Neural progenitor cell (in vitro differentiated cells): ENCODE results near the gene USP7. TPM values are rescaled to one million over a fixed set of nuclear protein-coding genes. Genes with fewer than 3 reads are reported as not detected.

Experiments used
- DNase-seq: peaks from one replicate; pipeline ENCODE4 v3.0.0-alpha.2; 2016; ENCODE audit warnings: low spot score
- H2AFZ ChIP-seq: fragments of 200-600 bp; sonication (generic); replicated peaks from 2 replicates; pipeline ENCODE4 v1.6.1; 2016; ENCODE audit warnings: antibody characterized with exemption
- H3F3A ChIP-seq: fragments of 200-600 bp; sonication (generic); 2 replicates; pipeline ENCODE4 v1.6.1; 2016; ENCODE audit warnings: antibody characterized with exemption, low read depth
- H3K27ac ChIP-seq: fragments of 200-600 bp; sonication (generic); 2 replicates; pipeline ENCODE4 v1.5.1; 2016; ENCODE audit warnings: mild to moderate bottlenecking
- H3K27me3 ChIP-seq: fragments of 200-600 bp; sonication (generic); 2 replicates; pipeline ENCODE4 v1.6.1; 2016; ENCODE audit warnings: mild to moderate bottlenecking, moderate library complexity
- H3K36me3 ChIP-seq: fragments of 200-600 bp; sonication (generic); 2 replicates; pipeline ENCODE4 v1.5.1; 2016
- H3K4me1 ChIP-seq: fragments of 200-600 bp; sonication (generic); 2 replicates; pipeline ENCODE4 v1.6.1; 2016; ENCODE audit warnings: mixed run types
- H3K4me2 ChIP-seq: fragments of 200-600 bp; sonication (generic); 2 replicates; pipeline ENCODE4 v1.6.1; 2016
- H3K4me3 ChIP-seq: fragments of 200-600 bp; sonication (generic); 2 replicates; pipeline ENCODE4 v1.5.1; 2016
- H3K79me2 ChIP-seq: fragments of 200-600 bp; sonication (generic); 2 replicates; pipeline ENCODE4 v1.6.1; 2016; ENCODE audit warnings: low read depth
- H3K9ac ChIP-seq: fragments of 200-600 bp; sonication (generic); 2 replicates; pipeline ENCODE4 v1.6.1; 2016
- H3K9me3 ChIP-seq: fragments of 200-600 bp; sonication (generic); 2 replicates; pipeline ENCODE4 v1.5.1; 2016; ENCODE audit warnings: low read depth
- H4K20me1 ChIP-seq: fragments of 200-600 bp; sonication (generic); 2 replicates; pipeline ENCODE4 v1.6.1; 2016; ENCODE audit warnings: low read depth
- H3K27ac Mint-ChIP-seq: 3 replicates; pipeline ENCODE4 v1.8.0; 2021; ENCODE audit warnings: mixed read lengths
- H3K27me3 Mint-ChIP-seq: 2 replicates; pipeline ENCODE4 v1.8.0; 2022; ENCODE audit warnings: low read depth, mild to moderate bottlenecking, inconsistent platforms, moderate library complexity, mixed read lengths; ENCODE audit not compliant: insufficient read depth
- H3K36me3 Mint-ChIP-seq: 3 replicates; pipeline ENCODE4 v1.8.0; 2021; ENCODE audit warnings: mixed read lengths
- H3K4me1 Mint-ChIP-seq: 3 replicates; pipeline ENCODE4 v1.8.0; 2021; ENCODE audit warnings: mixed read lengths
- H3K4me3 Mint-ChIP-seq: 3 replicates; pipeline ENCODE4 v1.8.0; 2021; ENCODE audit warnings: mild to moderate bottlenecking, moderate library complexity, mixed read lengths
- H3K9me3 Mint-ChIP-seq: 3 replicates; pipeline ENCODE4 v1.8.0; 2020; ENCODE audit warnings: mixed read lengths
- CTCF ChIP-seq: fragments of 200-600 bp; sonication (generic); IDR thresholded peaks from 2 replicates; pipeline ENCODE4 v1.5.1; 2017; ENCODE audit warnings: antibody characterized with exemption, mild to moderate bottlenecking
- EZH2 ChIP-seq: fragments of 200-600 bp; sonication (generic); IDR thresholded peaks from 2 replicates; pipeline ENCODE4 v1.6.1; 2017; ENCODE audit warnings: antibody characterized with exemption, mild to moderate bottlenecking, moderate library complexity
- EZH2phosphoT487 ChIP-seq: fragments of 200-600 bp; sonication (generic); IDR thresholded peaks from 2 replicates; pipeline ENCODE4 v1.6.1; 2017; ENCODE audit warnings: antibody characterized with exemption
- total RNA-seq: library from RNA; depleted of rRNA; stranded (reverse); fragments of >200 nt; gene quantifications from 2 replicates; pipeline ENCODE4 v1.2.3, GENCODE V29; 2015; ENCODE audit warnings: low replicate concordance

USP7 gene
- total RNA-seq, 1 donor from 2014 or later, result 90.3 TPM

GRCh38 chr16:8865145-8865882 lies 98.4 kb downstream of the USP7 start:
- Histone ChIP-seq H4K20me1 (peaks cover 78% of the 10 kb centered on the region), H3K9ac (no peak overlapping the region), H3F3A (peaks cover 48% of the 10 kb centered on the region), H2AFZ (no peak overlapping the region), H3K4me2 (peak overlapping the region; percentile 90), H3K27me3 (no peaks in the 10 kb centered on the region), H3K4me3 (no peak overlapping the region), H3K9me3 (no peaks in the 10 kb centered on the region), H3K36me3 (no peaks in the 10 kb centered on the region), H3K79me2 (peaks cover 84% of the 10 kb centered on the region), H3K4me1 (peaks cover 41% of the 10 kb centered on the region), H3K27ac (peak overlapping the region; percentile 23)
- no peaks in the 10 kb centered on the region for H3K36me3 Mint-ChIP-seq
- H3K9me3 Mint-ChIP-seq, result no peaks in the 10 kb centered on the region
- no peak for DNase-seq
- TF ChIP-seq EZH2phosphoT487, result no peak
- TF ChIP-seq CTCF, result no peak
- no peak for TF ChIP-seq EZH2
- H3K4me1 Mint-ChIP-seq, result peaks cover 59% of the 10 kb centered on the region
- H3K27ac Mint-ChIP-seq, result peak overlapping the region; percentile 87
- peaks cover 12% of the 10 kb centered on the region for H3K27me3 Mint-ChIP-seq
- peak overlapping the region; percentile 99 for H3K4me3 Mint-ChIP-seq

DNA sequence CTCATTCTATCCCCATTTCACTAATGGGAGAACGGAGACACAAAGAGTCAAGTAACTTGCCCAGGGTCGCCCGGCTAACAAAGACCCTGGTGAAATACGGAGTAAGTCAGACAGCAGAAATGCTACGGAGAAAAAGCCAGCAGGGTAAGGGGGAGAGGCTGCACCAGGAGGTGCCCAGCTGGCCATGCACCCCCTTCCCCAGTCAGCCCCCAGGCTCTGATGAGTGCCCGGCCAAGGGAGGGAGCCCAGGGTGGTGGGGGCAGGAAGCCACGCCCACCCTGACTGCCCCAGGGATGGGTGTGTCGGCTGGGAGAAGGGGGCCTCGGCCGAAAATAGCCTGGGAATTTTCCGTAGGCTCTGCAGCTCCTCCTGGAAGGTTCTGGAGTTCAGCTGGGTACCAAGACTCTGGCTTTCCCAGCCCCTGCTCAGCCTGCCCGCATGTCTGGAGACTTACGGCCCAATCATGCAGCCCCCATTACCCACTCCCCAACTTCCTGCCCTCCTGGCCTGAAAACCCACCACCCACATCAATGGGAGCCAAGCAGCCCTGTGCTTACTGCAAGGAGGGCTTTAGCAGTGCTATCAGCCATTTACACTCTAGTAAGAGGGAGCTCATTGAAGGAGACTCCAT lies 99.1 kb downstream of the USP7 start:
- Histone ChIP-seq H3K4me3 (no peak overlapping the region), H3K36me3 (no peaks in the 10 kb centered on the region), H3K9me3 (no peaks in the 10 kb centered on the region), H3F3A (peaks cover 46% of the 10 kb centered on the region), H3K4me1 (peaks cover 40% of the 10 kb centered on the region), H4K20me1 (peaks cover 86% of the 10 kb centered on the region), H3K9ac (no peak overlapping the region), H3K27ac (peak overlapping the region; percentile 23), H3K79me2 (peaks cover 91% of the 10 kb centered on the region), H2AFZ (no peak overlapping the region), H3K27me3 (no peaks in the 10 kb centered on the region), H3K4me2 (peak overlapping the region; percentile 17)
- Mint-ChIP-seq H3K4me1 (peaks cover 57% of the 10 kb centered on the region), H3K9me3 (no peaks in the 10 kb centered on the region), H3K27ac (peak overlapping the region; percentile 32), H3K27me3 (peaks cover 8% of the 10 kb centered on the region), H3K36me3 (no peaks in the 10 kb centered on the region), H3K4me3 (peak overlapping the region; percentile 99)
- no peak for TF ChIP-seq CTCF
- TF ChIP-seq EZH2phosphoT487, result no peak
- no peak for DNase-seq

GRCh38 chr16:8863594-8864424 lies 99.9 kb downstream of the USP7 start:
- Histone ChIP-seq H3K27ac (no peak overlapping the region), H3K4me2 (peak overlapping the region; percentile 17), H3K4me1 (peaks cover 35% of the 10 kb centered on the region), H3K36me3 (no peaks in the 10 kb centered on the region), H3K9ac (no peak overlapping the region), H3K9me3 (no peaks in the 10 kb centered on the region), H2AFZ (no peak overlapping the region), H3K79me2 (peaks cover 99% of the 10 kb centered on the region), H4K20me1 (peaks cover 93% of the 10 kb centered on the region), H3F3A (peaks cover 41% of the 10 kb centered on the region), H3K27me3 (no peaks in the 10 kb centered on the region), H3K4me3 (no peak overlapping the region)
- no peak for TF ChIP-seq EZH2
- no peak for TF ChIP-seq EZH2phosphoT487
- no peak for TF ChIP-seq CTCF
- H3K27ac Mint-ChIP-seq, result peak overlapping the region; percentile 32
- no peaks in the 10 kb centered on the region for H3K9me3 Mint-ChIP-seq
- H3K4me3 Mint-ChIP-seq, result no peak overlapping the region
- peaks cover 10% of the 10 kb centered on the region for H3K27me3 Mint-ChIP-seq
- DNase-seq, result peak; percentile 23
- H3K4me1 Mint-ChIP-seq, result peaks cover 53% of the 10 kb centered on the region
- H3K36me3 Mint-ChIP-seq, result peaks cover 2% of the 10 kb centered on the region
